Umbilical cord (tissue), 2 donors: ENCODE measurements around the gene SPTB. TPM values are rescaled to one million over a fixed set of nuclear protein-coding genes. Genes with fewer than 3 reads are reported as not detected.
"Not testable (repeated sequence)": the region's sequence is repeated elsewhere in the genome, so short reads cannot be mapped to it uniquely, and the experiment has no call there.

Experiments
- DNase-seq: peaks from one replicate; pipeline ENCODE4 v3.0.0-alpha.2; 2015; ENCODE audit warnings: low spot score
- total RNA-seq: library from RNA; depleted of rRNA; stranded (reverse); fragments of >200 nt; gene quantifications from one replicate; pipeline ENCODE4 v1.2.3, GENCODE V29; 2014; ENCODE audit warnings: low replicate concordance; ENCODE audit not compliant: insufficient read depth

The SPTB gene
- total RNA-seq, 1 donor from 2014 or later, result 25.0 TPM

GRCh38 chr14:64821651-64822050 is 58.1 kb downstream of the SPTB start:
- DNase-seq, result no peak

- DNase-seq, result no peak
Measured at GRCh38 chr14:64818151-64818550, 61.6 kb downstream of the SPTB start.

GRCh38 chr14:64817631-64818030 is 62.1 kb downstream of the SPTB start:
- DNase-seq, result no peak

- no peak for DNase-seq
Measured at GRCh38 chr14:64816221-64816783, 63.4 kb downstream of the SPTB start.

GRCh38 chr14:64815257-64815656 is 64.5 kb downstream of the SPTB start:
- no peak for DNase-seq

GRCh38 chr14:64812412-64812811 is 67.3 kb downstream of the SPTB start:
- DNase-seq, result no peak

- DNase-seq, result peak; percentile 52
Measured at GRCh38 chr14:64811676-64812075, 68.0 kb downstream of the SPTB start.

GRCh38 chr14:64808449-64808848 is 71.3 kb downstream of the SPTB start:
- no peak for DNase-seq

- no peak for DNase-seq
Measured at GRCh38 chr14:64807551-64807950, 72.2 kb downstream of the SPTB start.

GRCh38 chr14:64806862-64807495 is 72.7 kb downstream of the SPTB start:
- DNase-seq, result no peak

GRCh38 chr14:64806202-64806861 is 73.4 kb downstream of the SPTB start:
- DNase-seq, result peak; percentile 39

GRCh38 chr14:64805646-64806045 is 74.1 kb downstream of the SPTB start:
- not testable (repeated sequence) for DNase-seq

GRCh38 chr14:64804754-64805260 is 74.9 kb downstream of the SPTB start:
- DNase-seq, result no peak

GRCh38 chr14:64801800-64802199 is 77.9 kb downstream of the SPTB start:
- DNase-seq, result no peak

- no peak for DNase-seq
Measured at GRCh38 chr14:64801046-64801445, 78.7 kb downstream of the SPTB start.

- peak; percentile 23 for DNase-seq
Measured at GRCh38 chr14:64800000-64800399, 79.7 kb downstream of the SPTB start.

- no peak for DNase-seq
Measured at GRCh38 chr14:64799555-64799954, 80.2 kb downstream of the SPTB start.

- DNase-seq, result peak; percentile 13
Measured at GRCh38 chr14:64796369-64796768, 83.3 kb downstream of the SPTB start.

- no peak for DNase-seq
Measured at GRCh38 chr14:64795921-64796320, 83.8 kb downstream of the SPTB start.

- DNase-seq, result no peak
Measured at GRCh38 chr14:64795211-64795610, 84.5 kb downstream of the SPTB start.

- no peak for DNase-seq
Measured at GRCh38 chr14:64792871-64793560, 86.7 kb downstream of the SPTB start.

GRCh38 chr14:64792231-64792630 is 87.5 kb downstream of the SPTB start:
- DNase-seq, result peak; percentile 18
